HG03571 (cell line): ENCODE measurements around the gene COL28A1.
A peak's percentile ranks its signal among the peaks of the same experiment; 100 is the strongest.

Experiments
- ATAC-seq: cut with Tn5 transposase; IDR thresholded peaks from one replicate; pipeline ENCODE4 v1.9.1; 2021; ENCODE audit not compliant: unreplicated experiment

The COL28A1 gene

DNA sequence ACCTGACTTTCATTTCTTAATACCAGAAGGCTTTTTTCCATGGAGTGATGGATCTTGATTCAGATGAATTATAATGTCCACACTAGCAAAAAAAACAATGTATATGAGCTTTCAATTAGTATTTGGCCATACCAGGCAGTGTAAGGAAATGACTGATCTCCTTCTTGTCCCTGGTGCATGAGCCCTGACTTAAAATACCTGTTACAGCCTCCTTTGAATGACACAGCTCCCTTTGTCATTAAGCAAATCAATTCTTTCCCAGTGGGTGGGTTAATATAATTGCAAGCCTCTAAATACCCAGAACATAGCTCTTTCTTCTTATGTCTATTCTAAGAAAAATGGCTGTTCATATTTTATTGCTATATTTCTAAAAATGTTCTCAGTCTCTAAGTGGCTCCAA lies 188.6 kb downstream of the COL28A1 start:
- no peak for ATAC-seq

DNA sequence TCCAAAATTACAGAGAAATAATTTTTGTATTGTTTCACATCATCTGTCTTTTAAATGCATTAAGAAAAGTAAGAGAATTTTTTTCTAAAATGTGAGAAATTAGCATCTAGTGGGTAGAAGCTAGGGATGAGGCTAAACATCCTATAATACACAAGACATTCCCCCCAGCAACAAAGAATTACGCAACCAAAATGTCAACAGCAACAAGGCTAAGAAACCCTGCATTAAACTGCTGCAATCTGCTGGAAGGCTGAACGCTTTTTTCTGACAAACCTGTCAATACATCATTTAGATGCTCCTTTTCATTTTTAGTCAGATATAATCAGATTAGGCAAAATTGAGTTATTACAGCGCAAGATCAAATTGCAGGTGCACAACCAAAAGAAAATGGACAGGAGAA lies 191.1 kb downstream of the COL28A1 start:
- no peak for ATAC-seq

DNA sequence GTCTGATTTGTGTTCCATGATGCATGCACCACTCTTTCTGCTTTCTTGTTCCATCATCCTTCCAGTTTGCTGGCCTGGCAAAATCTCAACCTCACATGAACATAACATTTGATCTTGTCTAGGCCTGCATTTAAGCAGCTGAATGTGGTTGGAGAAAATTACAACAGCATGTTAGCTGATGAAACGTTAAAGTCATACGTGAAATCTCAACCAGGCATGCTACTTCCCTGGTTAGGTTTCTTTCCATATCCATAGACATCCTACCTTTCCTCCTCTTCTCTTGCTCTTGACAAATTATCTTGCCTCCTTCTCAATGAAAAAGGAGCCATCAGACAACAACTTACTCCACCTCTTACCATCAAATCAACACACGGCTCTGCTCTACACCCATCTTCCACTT lies 199.8 kb downstream of the COL28A1 start:
- ATAC-seq, result no peak

DNA sequence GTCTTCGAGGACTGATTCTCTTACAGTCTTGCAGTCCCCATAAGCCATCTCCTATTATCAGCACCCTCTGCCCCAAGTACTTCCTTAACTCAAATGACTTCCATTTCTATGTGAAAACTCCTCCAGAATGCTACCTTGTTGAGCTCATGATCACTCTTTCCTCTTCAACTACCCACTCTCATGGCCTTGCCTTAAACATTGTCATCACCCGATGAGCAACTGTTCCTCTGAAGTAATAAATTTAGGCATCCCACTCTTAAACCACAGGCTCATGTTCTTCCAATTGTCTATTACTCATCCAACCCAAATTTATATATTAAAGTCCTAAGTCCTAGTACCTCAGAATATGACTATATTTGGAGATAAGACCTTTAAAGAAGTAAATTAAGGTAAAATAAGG lies 200.5 kb downstream of the COL28A1 start:
- no peak for ATAC-seq

DNA sequence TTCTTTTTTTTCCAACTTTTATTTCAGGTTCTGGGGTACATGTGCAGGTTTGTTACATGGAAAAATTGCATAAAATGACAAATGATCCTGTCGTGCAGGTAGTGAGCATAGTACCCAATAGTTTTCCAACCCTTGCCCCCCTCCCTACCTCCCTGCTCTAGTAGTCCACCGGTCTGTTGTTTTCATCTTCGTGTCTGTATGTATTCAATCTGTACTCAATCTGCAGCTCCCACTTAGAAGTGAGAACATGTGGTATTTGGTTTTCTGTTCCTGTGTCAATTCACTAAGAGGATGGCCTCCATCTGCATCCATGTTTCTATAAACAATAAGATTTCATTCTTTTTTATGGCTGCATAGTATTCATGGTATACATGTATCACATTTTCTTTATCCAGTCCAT lies 202.1 kb downstream of the COL28A1 start:
- no peak for ATAC-seq

DNA sequence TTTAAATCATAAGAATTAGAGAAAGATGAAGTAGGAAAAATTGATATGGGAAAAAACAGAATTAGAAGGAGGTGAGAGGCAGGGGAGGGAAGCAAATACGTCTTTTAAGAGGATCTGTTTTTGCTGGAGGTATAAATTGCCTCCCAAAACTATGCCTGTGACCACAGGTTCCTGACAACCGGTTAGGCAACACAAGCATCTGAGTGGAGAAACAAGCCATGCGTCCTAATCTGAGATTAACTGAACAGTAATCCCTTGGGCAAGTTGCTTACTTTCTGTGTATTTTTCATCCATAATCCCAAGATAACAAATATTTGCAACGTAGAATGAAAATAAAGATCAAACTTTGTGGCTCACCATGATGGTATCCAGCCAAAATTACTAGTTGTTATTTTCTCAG lies 204.2 kb downstream of the COL28A1 start:
- ATAC-seq, result no peak

DNA sequence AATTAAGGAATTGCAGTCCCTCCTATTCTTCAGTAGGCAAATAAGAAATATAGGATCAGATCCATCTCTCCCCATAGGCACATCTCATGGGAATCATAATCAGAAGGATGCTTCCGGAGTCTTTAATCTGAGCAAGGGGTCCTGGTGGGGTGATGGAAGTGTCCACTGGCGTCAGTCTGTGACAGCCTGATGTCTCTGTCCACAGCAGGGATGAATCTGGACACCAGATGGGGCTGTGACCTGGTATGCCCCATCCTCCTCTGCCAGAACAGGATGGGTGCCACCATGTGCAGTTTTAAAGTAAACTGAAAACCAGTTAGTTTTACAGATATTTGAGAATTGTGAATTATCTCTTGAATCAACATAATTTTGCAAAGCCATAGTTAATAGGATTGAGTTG lies 204.7 kb downstream of the COL28A1 start:
- no peak for ATAC-seq

DNA sequence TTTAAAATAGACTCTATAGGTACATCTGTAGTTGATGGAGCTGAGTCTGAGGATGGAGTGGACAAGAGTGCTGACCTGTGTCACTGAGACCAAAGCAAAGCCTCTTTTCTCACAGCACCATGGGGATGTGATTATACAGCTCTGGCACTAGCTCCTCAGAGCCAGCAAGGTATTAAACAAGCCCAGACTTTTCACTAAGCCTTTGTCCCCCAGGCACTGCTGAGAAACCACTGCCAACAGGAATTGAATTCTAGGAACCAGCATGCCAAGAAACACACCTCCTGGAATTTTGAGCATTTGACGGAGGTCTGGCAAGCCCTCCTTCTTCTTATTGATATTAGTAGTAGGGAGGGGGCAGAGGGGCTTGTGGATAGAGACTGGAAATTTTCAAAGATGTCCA lies 206.3 kb downstream of the COL28A1 start:
- ATAC-seq, result no peak

DNA sequence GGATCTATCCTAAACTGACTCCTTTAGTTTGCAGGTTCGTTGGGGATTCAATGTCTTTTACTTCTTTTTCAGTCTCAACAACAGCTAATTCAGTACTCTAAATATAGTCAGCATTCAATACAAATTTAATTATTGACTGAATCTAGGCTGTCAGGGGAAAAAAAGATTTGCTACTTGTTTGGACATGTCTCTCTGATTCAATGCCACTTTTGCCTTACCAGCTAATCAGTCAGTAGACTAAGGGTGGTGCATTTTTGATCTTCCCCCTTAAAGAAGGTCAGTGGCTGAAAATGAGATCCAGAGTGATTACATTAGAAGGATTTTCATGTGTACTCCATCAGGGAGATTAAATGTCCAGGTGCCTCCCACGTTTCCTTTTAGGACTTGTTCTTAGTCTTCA lies 208.2 kb downstream of the COL28A1 start:
- no peak for ATAC-seq

DNA sequence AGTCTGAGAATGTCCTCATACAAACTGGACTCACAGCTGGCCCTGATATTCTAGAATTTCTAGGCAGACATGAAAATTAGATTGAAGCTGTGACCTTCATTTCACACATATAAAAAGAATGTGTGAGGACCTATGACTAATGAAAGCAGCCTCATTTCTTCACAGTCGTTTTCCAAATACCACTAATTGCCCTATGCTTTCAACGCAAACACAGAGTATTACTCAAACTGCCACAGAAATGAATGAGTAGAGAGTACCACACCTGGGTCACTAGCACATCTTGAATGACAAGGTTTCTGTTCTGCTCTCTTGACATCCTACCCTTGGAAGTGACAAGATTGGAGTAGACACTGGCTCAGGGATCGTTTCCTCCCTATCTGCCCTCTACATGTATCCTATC lies 211.0 kb downstream of the COL28A1 start:
- ATAC-seq, result no peak

DNA sequence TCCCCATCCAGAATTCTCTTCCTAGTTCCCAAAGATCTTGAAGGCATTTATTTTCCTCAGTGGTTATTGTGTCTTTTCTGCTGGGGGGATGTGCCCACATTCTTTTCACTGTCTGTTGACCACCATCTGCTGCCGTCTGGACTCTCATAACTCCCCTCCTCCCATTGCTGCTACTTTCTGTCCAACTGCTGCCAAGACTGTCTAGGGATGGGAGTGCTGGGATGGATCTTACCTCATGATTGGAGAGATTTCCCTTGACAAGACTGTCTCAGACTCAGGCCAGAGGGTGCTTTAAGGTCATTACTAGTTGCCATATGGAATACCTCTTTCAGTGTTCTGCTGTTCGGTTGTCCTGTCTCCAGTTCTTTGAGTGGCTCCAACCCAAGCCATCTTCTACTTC lies 211.8 kb downstream of the COL28A1 start:
- no peak for ATAC-seq

DNA sequence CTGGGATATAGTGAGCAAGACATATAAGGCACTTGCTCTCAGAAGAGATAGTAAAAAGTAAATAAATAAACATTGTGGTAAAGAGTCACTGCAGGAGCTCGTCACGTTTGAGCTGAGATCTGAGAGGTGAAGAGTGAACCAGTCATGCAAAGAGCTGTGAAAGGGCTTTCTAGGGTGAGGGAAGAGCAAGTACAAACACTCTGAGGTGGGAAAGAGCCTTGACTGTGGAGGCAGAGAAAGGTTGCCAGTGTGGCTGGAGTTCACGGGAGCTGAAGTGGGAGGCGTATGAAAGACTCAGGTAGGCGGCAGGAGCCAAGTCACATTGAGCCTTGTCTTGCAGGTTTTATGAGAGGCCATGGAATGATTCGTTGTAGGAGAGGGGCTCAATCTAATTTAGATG lies 212.3 kb downstream of the COL28A1 start:
- ATAC-seq, result peak; percentile 75

DNA sequence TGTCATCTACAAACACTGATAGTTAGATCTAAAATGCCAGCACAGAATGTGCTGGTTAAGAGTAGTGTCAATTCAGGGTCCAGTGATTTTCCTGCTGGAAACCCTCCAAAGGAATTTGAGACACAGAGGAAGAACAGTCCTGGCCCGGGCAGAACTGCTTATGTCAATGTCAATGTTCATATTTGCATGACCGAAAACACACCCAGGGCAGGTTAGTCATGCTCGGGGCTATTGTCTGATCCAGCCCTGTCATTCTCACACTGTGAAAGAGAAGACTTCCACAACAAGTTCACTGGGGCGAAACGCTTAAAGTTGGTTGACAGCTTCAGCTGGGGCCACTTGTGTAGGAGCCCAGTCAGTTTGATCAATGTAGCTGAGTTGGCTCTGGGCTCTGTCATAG lies 214.0 kb downstream of the COL28A1 start:
- peak; percentile 91 for ATAC-seq

DNA sequence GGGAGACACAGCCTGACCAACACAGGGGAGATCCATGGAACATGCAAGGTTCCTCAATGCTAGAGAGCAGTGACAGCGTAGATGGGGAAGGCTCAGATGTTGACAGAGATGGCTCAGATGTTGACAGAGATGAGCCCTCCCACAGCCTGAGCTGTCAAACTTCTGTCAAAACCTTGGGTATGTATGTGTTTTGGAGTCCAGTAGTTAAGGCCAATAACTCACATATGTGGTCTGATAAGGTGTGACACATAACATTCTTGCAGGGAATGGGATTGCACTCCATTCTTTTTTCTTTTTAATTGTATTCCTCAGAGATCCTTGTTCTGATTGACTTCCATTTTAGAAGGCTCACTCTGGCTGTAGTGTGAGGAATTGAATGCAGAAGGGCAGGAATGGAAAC lies 217.1 kb downstream of the COL28A1 start:
- no peak for ATAC-seq

DNA sequence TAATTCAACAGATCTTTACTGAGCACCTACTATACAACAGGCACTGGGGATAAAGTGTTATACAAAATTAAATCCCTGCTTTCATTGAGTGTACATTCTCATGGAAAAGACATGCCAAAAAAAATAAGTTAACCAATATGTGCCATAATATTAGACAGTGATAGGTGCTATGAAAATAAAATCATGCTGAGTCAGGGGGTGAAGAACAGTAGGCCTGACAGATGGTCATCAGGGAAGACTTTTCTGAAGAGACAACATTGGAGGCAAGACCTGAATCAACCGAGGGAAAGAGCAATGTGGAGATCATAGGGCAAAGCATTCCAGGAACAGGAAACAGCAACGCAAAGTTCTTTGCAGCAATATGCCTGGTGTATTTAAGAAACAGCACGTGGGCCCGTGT lies 217.8 kb downstream of the COL28A1 start:
- no peak for ATAC-seq

DNA sequence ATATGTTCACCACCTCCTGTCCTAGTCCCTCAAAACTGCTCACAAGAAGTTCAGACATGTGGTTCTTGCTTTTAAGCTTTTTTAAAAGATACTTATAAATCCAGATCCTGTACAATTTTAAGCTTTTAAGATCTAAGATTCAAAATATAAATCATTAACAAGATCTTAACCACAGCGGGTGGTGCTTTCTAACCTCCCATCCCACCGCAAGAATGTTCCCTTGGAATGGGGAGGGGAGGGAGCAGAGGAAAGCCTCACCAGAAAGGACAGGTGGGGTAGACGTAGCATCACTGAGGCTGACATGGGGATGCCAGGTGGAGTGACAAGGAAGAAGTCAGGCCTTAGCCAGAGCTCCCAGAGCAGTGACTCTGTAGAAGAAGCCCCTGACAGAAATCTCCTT lies 219.8 kb downstream of the COL28A1 start:
- ATAC-seq, result no peak

DNA sequence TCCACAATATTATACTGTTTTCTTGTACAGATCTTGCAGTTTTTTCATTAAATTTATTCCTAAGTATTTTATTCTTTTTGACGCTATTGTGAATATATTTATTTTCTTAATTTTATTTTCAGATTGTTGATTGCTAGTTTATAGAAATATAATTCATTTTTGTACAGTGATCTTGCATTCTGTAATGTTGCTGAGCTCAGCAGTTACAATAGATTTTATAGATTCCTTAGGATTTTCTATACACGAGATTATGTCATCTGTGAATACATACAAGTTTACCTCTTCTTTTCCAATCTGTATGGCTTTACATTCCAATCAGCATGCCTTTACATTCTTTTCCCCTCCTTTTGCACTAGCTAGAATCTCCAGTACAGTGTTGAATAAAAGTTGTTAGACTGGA lies 223.3 kb downstream of the COL28A1 start:
- no peak for ATAC-seq

DNA sequence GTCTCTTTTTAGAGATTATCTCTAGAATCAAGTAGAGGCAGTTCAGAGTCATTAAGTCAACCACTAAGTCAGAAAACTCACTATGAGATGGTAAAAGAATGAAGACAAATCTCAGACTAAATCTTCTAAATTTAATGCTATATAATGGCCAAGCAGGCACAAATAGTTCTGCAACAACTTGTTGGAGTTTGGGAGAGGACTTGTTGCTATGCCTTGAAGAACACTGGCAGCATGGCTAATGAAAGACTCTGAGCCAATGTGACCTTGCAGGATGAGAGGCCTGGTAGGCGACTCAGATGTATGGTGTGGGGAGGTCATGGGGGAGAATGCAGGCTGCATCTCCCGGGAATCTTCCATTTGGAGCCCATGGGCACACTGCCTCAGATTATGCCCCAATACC lies 224.7 kb downstream of the COL28A1 start:
- ATAC-seq, result no peak

DNA sequence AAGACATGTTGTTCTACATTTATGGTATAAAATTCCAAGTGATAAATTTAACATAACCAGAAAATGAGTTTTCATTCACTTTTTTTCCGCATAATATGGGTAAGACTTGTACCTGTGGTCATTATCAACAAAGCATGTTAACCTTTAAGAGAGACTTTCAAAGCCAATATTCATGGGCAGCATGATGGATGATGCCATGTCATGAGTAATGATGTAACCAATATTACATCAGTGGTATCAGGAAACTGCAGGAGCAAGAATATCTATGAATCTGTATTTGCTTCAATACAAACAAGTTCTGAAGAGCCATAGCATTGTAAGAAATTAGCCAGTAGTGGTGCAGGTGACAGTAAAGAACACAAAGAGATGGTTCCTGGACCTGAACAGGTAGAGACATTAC lies 226.5 kb downstream of the COL28A1 start:
- ATAC-seq, result no peak
